Endothelial cell (in vitro differentiated cells): ENCODE measurements around the gene PPP1R9A. TPM values are rescaled to one million over a fixed set of nuclear protein-coding genes. Genes with fewer than 3 reads are reported as not detected.

Experiments
- DNase-seq: peaks from one replicate; pipeline ENCODE4 v3.0.0; 2021; ENCODE audit warnings: low spot score
- H3K27ac Mint-ChIP-seq: one replicate; pipeline ENCODE4 v1.8.0; 2021; ENCODE audit warnings: mixed read lengths, inconsistent platforms; ENCODE audit not compliant: unreplicated experiment
- H3K27me3 Mint-ChIP-seq: one replicate; pipeline ENCODE4 v1.8.0; 2021; ENCODE audit warnings: mild to moderate bottlenecking, moderate library complexity, mixed read lengths, inconsistent platforms; ENCODE audit not compliant: unreplicated experiment
- H3K36me3 Mint-ChIP-seq: one replicate; pipeline ENCODE4 v1.8.0; 2021; ENCODE audit warnings: mild to moderate bottlenecking, low read depth, mixed read lengths, inconsistent platforms; ENCODE audit not compliant: unreplicated experiment
- H3K4me1 Mint-ChIP-seq: one replicate; pipeline ENCODE4 v1.8.0; 2021; ENCODE audit warnings: mild to moderate bottlenecking, mixed read lengths, inconsistent platforms; ENCODE audit not compliant: unreplicated experiment
- H3K4me3 Mint-ChIP-seq: one replicate; pipeline ENCODE4 v1.8.0; 2021; ENCODE audit warnings: mild to moderate bottlenecking, mixed read lengths, inconsistent platforms; ENCODE audit not compliant: unreplicated experiment
- H3K9me3 Mint-ChIP-seq: one replicate; pipeline ENCODE4 v1.8.0; 2021; ENCODE audit warnings: mixed read lengths, inconsistent platforms; ENCODE audit not compliant: unreplicated experiment
- CTCF ChIP-seq: fragments of 200-600 bp; sonication (generic); IDR thresholded peaks from one replicate; pipeline ENCODE4 v1.5.0; 2021; ENCODE audit warnings: antibody characterized with exemption; ENCODE audit not compliant: unreplicated experiment
- total RNA-seq: library from RNA; stranded (reverse); fragmentation: NEBNext Ultra II Directional; extraction: Animal tissue kit (Norgen Biotek cat#: 25700); gene quantifications from one replicate; pipeline ENCODE4 v1.2.1, GENCODE V29; 2021; ENCODE audit not compliant: unreplicated experiment

Gene PPP1R9A
- total RNA-seq, 1 donor from 2014 or later, result 22.2 TPM

- Mint-ChIP-seq H3K27ac (no peak overlapping the region), H3K27me3 (peaks cover 2% of the 10 kb centered on the region), H3K36me3 (no peaks in the 10 kb centered on the region), H3K9me3 (no peaks in the 10 kb centered on the region), H3K4me1 (peaks cover 13% of the 10 kb centered on the region), H3K4me3 (no peak overlapping the region)
- no peak for TF ChIP-seq CTCF
- DNase-seq, result no peak
Observed at GRCh38 chr7:95290166-95290830, 382.9 kb downstream of the PPP1R9A start.

GRCh38 chr7:95295397-95295796 lies 388.0 kb downstream of the PPP1R9A start:
- no peak for DNase-seq
- Mint-ChIP-seq H3K27ac (no peak overlapping the region), H3K4me1 (peaks cover 12% of the 10 kb centered on the region), H3K27me3 (no peaks in the 10 kb centered on the region), H3K36me3 (peaks cover 7% of the 10 kb centered on the region), H3K9me3 (no peaks in the 10 kb centered on the region), H3K4me3 (no peak overlapping the region)
- TF ChIP-seq CTCF, result no peak

DNA sequence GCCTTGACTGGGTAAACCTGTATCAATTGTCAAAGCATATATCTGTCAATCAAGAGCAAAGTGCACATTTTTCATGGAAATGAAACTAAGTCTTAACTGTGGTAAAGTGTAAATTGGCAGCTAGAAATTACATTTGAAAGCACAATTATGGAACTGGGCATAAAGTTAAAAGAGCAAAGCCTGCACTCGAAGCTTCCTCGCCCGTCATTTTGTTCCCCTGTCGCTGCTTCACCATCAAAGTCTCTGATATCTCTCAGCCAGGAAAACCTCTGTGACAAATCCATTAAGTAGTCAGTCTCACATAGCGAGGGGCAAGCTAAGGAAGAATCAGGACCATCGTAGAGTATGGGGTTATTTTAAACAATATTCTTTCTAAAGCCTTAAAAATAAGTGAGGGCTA lies 389.1 kb downstream of the PPP1R9A start:
- H3K9me3 Mint-ChIP-seq, result no peaks in the 10 kb centered on the region
- H3K4me3 Mint-ChIP-seq, result no peak overlapping the region
- no peak for DNase-seq
- H3K4me1 Mint-ChIP-seq, result peaks cover 1% of the 10 kb centered on the region
- TF ChIP-seq CTCF, result no peak
- peaks cover 7% of the 10 kb centered on the region for H3K36me3 Mint-ChIP-seq
- H3K27ac Mint-ChIP-seq, result no peak overlapping the region
- H3K27me3 Mint-ChIP-seq, result no peaks in the 10 kb centered on the region

GRCh38 chr7:95297041-95297440 lies 389.6 kb downstream of the PPP1R9A start:
- Mint-ChIP-seq H3K27ac (no peak overlapping the region), H3K4me1 (no peaks in the 10 kb centered on the region)

More at GRCh38 chr7:95297041-95297440, 389.6 kb downstream of the PPP1R9A start:
- no peak for TF ChIP-seq CTCF
- no peaks in the 10 kb centered on the region for H3K9me3 Mint-ChIP-seq
- no peaks in the 10 kb centered on the region for H3K27me3 Mint-ChIP-seq
- peaks cover 7% of the 10 kb centered on the region for H3K36me3 Mint-ChIP-seq
- no peak for DNase-seq
- H3K4me3 Mint-ChIP-seq, result no peak overlapping the region
